Panc1 (cell line): ENCODE results near the gene ZNF609.

Source experiments
- CTCF ChIP-seq: fragments of 450-650 bp; IDR thresholded peaks from 2 replicates; pipeline ENCODE4 v1.5.1; 2017; ENCODE audit warnings: mild to moderate bottlenecking
- POLR2AphosphoS5 ChIP-seq: IDR thresholded peaks from 2 replicates; pipeline ENCODE4 v1.6.1; 2012; ENCODE audit warnings: mild to moderate bottlenecking, low read depth, low read length, moderate library complexity
- REST ChIP-seq, 2 experiments: IDR thresholded peaks; 2 replicates each; pipeline ENCODE4 v1.6.1; 2011 to 2012; ENCODE audit warnings: low read depth in 2 of 2, control low read depth in 1 of 2, low read length in 1 of 2, mild to moderate bottlenecking in 1 of 2, moderate library complexity in 1 of 2; ENCODE audit not compliant: insufficient read depth in 1 of 2
- SIN3A ChIP-seq: IDR thresholded peaks from 2 replicates; pipeline ENCODE4 v1.6.1; 2012; ENCODE audit warnings: low read depth, mild to moderate bottlenecking, low read length, moderate library complexity, borderline replicate concordance; ENCODE audit not compliant: insufficient read depth
- TCF7L2 ChIP-seq: IDR thresholded peaks from 2 replicates; pipeline ENCODE4 v1.6.1; 2011; ENCODE audit warnings: mild to moderate bottlenecking, low read depth, low read length, inconsistent platforms

- TF ChIP-seq REST (IDR thresholded peaks at IDR 0.05; ENCODE audit: insufficient read depth in 1 of 2, low read depth in 2 of 2, low read length in 1 of 2) (no peak), TCF7L2 (no peak), POLR2AphosphoS5 (no peak), CTCF (no peak), SIN3A (no peak)
Measured at GRCh38 chr15:64453689-64454037, 6.7 kb upstream of the ZNF609 start.
